ENCODE measurements around the gene F5.
A peak's percentile ranks its signal among the peaks of the same experiment; 100 is the strongest.

F5 gene

GRCh38 chr1:169576241-169576934, 9.9 kb downstream of the F5 start:
- TF ChIP-seq GATA1 (IDR thresholded peaks at IDR 0.05; ENCODE audit: low read depth, low read length), result no peak
- TF ChIP-seq POLR2A (IDR thresholded peaks at IDR 0.05; ENCODE audit: low read length), result no peak

GRCh38 chr1:169574336-169574735, 11.9 kb downstream of the F5 start:
- no peak for TF ChIP-seq POLR2A (IDR thresholded peaks at IDR 0.05; ENCODE audit: low read length)
- TF ChIP-seq GATA1 (IDR thresholded peaks at IDR 0.05; ENCODE audit: low read depth, low read length), result no peak
- DNase-seq, result no peak

More at GRCh38 chr1:169576241-169576934, 9.9 kb downstream of the F5 start:
- no peak for DNase-seq

GRCh38 chr1:169572187-169572586, 14.1 kb downstream of the F5 start:
- no peak for DNase-seq
- TF ChIP-seq GATA1 (IDR thresholded peaks at IDR 0.05; ENCODE audit: low read depth, low read length), result no peak
- TF ChIP-seq POLR2A (IDR thresholded peaks at IDR 0.05; ENCODE audit: low read length), result no peak

DNA sequence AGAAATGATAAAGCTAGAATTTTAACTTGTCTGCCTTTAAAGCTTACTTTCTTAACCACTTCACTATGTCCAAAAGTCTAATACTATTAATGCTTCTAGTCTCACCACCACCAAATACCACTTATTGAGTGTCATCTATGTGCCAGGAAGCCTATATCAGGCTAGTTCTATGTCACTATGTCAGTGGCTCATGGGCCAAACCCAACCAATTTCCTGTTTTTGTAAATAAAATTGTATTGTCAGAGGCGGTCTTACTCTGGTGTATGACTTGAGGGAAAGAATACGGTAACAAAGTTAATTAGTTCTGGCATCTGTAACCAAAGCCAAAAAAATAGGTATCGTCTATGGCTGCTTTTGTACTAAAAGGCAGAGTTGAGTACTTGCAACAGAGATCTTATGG, 14.8 kb downstream of the F5 start:
- TF ChIP-seq POLR2A (IDR thresholded peaks at IDR 0.05; ENCODE audit: low read length) (no peak), GATA1 (IDR thresholded peaks at IDR 0.05; ENCODE audit: low read depth, low read length) (no peak)
- no peak for DNase-seq

DNA sequence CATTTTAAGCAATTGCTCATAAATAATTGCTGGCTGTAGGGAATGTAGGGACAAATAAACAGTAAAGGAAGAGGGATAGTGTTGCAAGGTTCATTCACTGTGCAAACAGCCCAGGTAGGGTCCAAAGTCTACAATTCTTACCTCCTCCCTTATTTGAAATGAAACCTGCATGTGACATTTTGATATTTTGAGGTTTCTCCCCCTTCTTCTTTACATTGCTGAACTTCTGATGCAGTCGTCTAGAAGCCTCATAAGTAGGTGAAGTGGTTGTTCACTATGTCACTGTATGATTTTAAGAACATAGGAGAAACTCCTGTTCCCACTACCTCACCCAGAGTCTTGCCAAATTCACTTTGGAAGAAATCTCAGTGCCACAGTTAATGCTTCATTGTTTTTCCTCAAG, 16.1 kb downstream of the F5 start:
- TF ChIP-seq POLR2A (IDR thresholded peaks at IDR 0.05; ENCODE audit: low read length) (no peak), GATA1 (IDR thresholded peaks at IDR 0.05; ENCODE audit: low read depth, low read length) (no peak)
- no peak for DNase-seq

- TF ChIP-seq GATA1 (IDR thresholded peaks at IDR 0.05; ENCODE audit: low read depth, low read length), result no peak
- no peak for DNase-seq
Observed at GRCh38 chr1:169568497-169568896, 17.8 kb downstream of the F5 start.

DNA sequence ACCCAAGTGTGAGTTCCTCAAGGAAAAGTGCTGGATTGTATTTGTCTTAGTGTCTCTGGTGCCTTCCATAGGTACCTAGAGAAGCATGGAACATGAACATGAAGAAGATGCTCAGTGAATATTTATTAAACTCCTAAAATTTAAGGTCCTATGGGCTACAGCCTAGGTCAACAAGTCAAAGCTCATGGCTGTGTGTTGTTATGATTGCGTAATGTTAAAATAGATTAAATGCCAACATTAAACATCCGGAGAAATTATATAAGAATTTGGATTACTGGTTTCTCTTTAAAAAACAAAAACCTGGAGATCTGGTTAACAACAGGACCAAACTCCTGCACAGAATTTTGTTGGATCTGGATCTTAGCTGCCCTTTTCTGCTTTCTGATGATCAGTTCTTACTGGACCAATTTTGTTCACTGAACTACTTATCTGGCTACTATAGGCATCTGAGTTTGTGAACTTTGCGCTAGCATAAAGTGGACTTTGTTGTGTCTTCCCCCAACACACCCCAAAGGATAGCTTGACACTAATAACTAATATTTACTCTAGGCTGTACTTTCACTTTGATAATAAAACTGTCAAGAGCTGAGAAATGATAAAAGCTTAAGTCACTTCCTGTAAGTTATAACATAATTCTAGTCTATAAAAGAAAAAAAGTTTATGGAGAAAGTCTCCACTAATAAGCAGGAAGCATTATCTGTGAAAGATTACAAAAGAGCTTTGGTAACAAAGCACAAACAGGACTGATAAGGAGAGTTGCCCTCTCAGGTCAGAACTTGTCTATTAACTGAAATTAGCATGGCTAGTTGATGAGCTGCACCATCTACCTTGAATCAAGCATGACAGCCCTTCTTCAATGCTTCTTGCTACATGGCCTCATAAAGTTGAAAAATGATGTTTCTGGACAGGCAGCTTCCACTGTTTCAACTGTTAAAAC, 20.7 kb downstream of the F5 start:
- no peak for DNase-seq
- no peak for TF ChIP-seq GATA1 (IDR thresholded peaks at IDR 0.05; ENCODE audit: low read depth, low read length)
- no peak for TF ChIP-seq POLR2A (IDR thresholded peaks at IDR 0.05; ENCODE audit: low read length)

- no peak for DNase-seq
- TF ChIP-seq GATA1 (IDR thresholded peaks at IDR 0.05; ENCODE audit: low read depth, low read length) (no peak), POLR2A (IDR thresholded peaks at IDR 0.05; ENCODE audit: low read length) (no peak)
Observed at GRCh38 chr1:169563650-169564049, 22.6 kb downstream of the F5 start.

GRCh38 chr1:169563019-169563615, 23.2 kb downstream of the F5 start:
- peak in 1 of 2 experiments; percentile 7 for DNase-seq

DNA sequence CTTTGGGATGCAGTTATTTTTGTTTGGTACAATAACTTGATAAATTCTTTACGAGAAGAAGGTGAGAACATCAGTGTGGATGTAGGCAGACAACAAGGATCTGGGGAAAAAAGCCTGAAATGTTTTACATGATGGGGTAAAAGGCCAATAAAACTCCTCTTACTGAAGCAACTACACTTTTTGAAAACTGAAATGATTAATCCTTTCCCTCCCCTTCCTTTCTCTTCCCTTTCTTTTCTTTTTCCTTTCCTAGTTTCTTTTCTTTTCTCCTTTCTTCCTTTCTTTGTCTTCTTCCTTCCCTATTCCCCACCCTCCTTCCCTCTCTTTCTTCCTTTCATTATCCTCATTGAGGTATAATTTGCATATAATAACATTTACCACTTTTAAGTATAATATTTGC, 24.6 kb downstream of the F5 start:
- TF ChIP-seq POLR2A (IDR thresholded peaks at IDR 0.05; ENCODE audit: low read length), result no peak
- no peak for TF ChIP-seq GATA1 (IDR thresholded peaks at IDR 0.05; ENCODE audit: low read depth, low read length)
- no peak for DNase-seq

More at GRCh38 chr1:169563019-169563615, 23.2 kb downstream of the F5 start:
- TF ChIP-seq GATA1 (IDR thresholded peaks at IDR 0.05; ENCODE audit: low read depth, low read length) (no peak), POLR2A (IDR thresholded peaks at IDR 0.05; ENCODE audit: low read length) (no peak)

GRCh38 chr1:169557131-169557530, 29.1 kb downstream of the F5 start:
- no peak for DNase-seq
- no peak for TF ChIP-seq GATA1 (IDR thresholded peaks at IDR 0.05; ENCODE audit: low read depth, low read length)
- TF ChIP-seq POLR2A (IDR thresholded peaks at IDR 0.05; ENCODE audit: low read length), result no peak

DNA sequence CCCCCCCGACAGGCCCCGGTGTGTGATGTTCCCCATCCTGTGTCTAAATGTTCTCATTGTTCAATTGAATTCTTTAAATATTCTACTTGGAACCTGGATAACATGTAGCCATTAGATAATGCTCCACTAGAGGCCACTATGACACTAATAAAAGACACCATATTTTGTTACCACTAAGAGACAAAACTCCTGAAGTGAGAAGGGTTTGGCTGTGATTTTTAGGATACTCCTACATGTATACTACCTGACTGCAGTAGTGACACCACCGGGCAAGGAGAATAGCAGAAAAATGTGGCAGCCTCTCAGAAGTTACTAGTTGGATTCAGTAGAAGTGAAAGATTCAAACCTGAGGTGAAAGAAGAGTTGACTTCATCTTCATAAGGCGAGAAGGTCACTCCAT, 36.0 kb downstream of the F5 start:
- DNase-seq, result peak; percentile 16 to 41
- TF ChIP-seq POLR2A (IDR thresholded peaks at IDR 0.05; ENCODE audit: low read length) (no peak), GATA1 (IDR thresholded peaks at IDR 0.05; ENCODE audit: low read depth, low read length) (no peak)

- TF ChIP-seq POLR2A (IDR thresholded peaks at IDR 0.05; ENCODE audit: low read length) (no peak), GATA1 (IDR thresholded peaks at IDR 0.05; ENCODE audit: low read depth, low read length) (no peak)
- no peak for DNase-seq
Observed at GRCh38 chr1:169548282-169548681, 38.0 kb downstream of the F5 start.
